ENCODE results near the gene ASTN2. TPM values are rescaled to one million over a fixed set of nuclear protein-coding genes. Genes with fewer than 3 reads are reported as not detected.

Gene ASTN2
- total and polyA plus RNA-seq, 2 donors (not counting 3 experiments of a cell fraction or from before 2014, with no cell fraction given) = 1.0 to 1.9 TPM

GRCh38 chr9:117233016-117233415 lies 181.8 kb downstream of the ASTN2 start:
- FAIRE-seq = no peak
- BruUV-seq (replicated peaks) = no TSS peak
- Histone ChIP-seq H2AFZ (ENCODE audit: low read depth, low read length) (no peak overlapping the region), H3K27ac (ENCODE audit: insufficient read depth, low read depth, low read length) (no peak overlapping the region), H3K4me3 (replicated peaks in 1 of 3; ENCODE audit: insufficient read depth in 1 of 3, low read depth in 1 of 3, low read length in 3 of 3) (no peak overlapping the region), H3K9ac (replicated peaks; ENCODE audit: extremely low read depth, insufficient read depth, low read length) (no peak overlapping the region), H3K27me3 (ENCODE audit: control insufficient read depth in 2 of 2, insufficient read depth in 2 of 2, low read length in 2 of 2) (no peaks in the 10 kb centered on the region), H4K20me1 (replicated peaks; ENCODE audit: control insufficient read depth, extremely low read depth, insufficient read depth, low read length) (no peaks in the 10 kb centered on the region), H3K4me2 (ENCODE audit: insufficient read depth, low read length) (no peak overlapping the region), H3K9me3 (replicated peaks; ENCODE audit: control insufficient read depth, insufficient read depth, low read length) (peaks cover 8% of the 10 kb centered on the region), H3K9me1 (replicated peaks; ENCODE audit: control insufficient read depth, extremely low read depth, insufficient read depth, low read length) (no peaks in the 10 kb centered on the region), H3K79me2 (ENCODE audit: control insufficient read depth, insufficient read depth, low read length) (no peaks in the 10 kb centered on the region), H3K36me3 (ENCODE audit: control insufficient read depth in 2 of 2, extremely low read depth in 1 of 2, insufficient read depth in 2 of 2, low read length in 2 of 2) (no peaks in the 10 kb centered on the region), H3K4me1 (ENCODE audit: control insufficient read depth, extremely low read depth, insufficient read depth, low read length) (no peaks in the 10 kb centered on the region)
- intact Hi-C loops (cut with micrococcal nuclease) (no loop called here), dilution Hi-C loops (cut with MboI; ENCODE audit: extremely low pct_ligation_motif_present, low sequenced_read_pairs) (no loop called here)
- ChIA-PET CTCF (no interaction called here), POLR2A (no interaction called here)
- no peak for DNase-seq (ENCODE audit: low read depth, low spot score)
- no peak for TF ChIP-seq GATA2 (IDR thresholded peaks at IDR 0.05; ENCODE audit: insufficient read depth, insufficient read length, low read depth, low read length)
- no peak for TF ChIP-seq FOS (IDR thresholded peaks at IDR 0.05; ENCODE audit: borderline replicate concordance, insufficient read depth, low read length)
- TF ChIP-seq POLR2AphosphoS5 (IDR thresholded peaks at IDR 0.05; ENCODE audit: insufficient read depth, low read depth, low read length) = no peak
- TF ChIP-seq POLR2A (IDR thresholded peaks at IDR 0.05; ENCODE audit: low read depth, low read length) = no peak
- no peak for TF ChIP-seq MYC (IDR thresholded peaks at IDR 0.05; ENCODE audit: low read depth, low read length)
- no peak for TF ChIP-seq JUN (IDR thresholded peaks at IDR 0.05; ENCODE audit: borderline replicate concordance, insufficient read depth, insufficient read length, low read depth)
- TF ChIP-seq, protein P1, sequence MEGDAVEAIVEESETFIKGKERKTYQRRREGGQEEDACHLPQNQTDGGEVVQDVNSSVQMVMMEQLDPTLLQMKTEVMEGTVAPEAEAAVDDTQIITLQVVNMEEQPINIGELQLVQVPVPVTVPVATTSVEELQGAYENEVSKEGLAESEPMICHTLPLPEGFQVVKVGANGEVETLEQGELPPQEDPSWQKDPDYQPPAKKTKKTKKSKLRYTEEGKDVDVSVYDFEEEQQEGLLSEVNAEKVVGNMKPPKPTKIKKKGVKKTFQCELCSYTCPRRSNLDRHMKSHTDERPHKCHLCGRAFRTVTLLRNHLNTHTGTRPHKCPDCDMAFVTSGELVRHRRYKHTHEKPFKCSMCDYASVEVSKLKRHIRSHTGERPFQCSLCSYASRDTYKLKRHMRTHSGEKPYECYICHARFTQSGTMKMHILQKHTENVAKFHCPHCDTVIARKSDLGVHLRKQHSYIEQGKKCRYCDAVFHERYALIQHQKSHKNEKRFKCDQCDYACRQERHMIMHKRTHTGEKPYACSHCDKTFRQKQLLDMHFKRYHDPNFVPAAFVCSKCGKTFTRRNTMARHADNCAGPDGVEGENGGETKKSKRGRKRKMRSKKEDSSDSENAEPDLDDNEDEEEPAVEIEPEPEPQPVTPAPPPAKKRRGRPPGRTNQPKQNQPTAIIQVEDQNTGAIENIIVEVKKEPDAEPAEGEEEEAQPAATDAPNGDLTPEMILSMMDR (IDR thresholded peaks at IDR 0.05; ENCODE audit: extremely low read depth in 1 of 2, insufficient read depth in 1 of 2, low read depth in 1 of 2, low read length in 2 of 2) = no peak
- no peak for TF ChIP-seq EZH2 (IDR thresholded peaks at IDR 0.05; ENCODE audit: borderline replicate concordance, low read depth, low read length, severe bottlenecking)
- TF ChIP-seq MAX (IDR thresholded peaks at IDR 0.05; ENCODE audit: insufficient read depth, insufficient read length) = no peak

All from endothelial cell of umbilical vein (primary cell).